ENCODE measurements around the gene MSRB3. TPM values are rescaled to one million over a fixed set of nuclear protein-coding genes. Genes with fewer than 3 reads are reported as not detected.
A peak's percentile ranks its signal among the peaks of the same experiment; 100 is the strongest.

The MSRB3 gene
- total and polyA plus RNA-seq, 10 of the 15 experiments (the other 5 are each of a cell fraction or from before 2014, with no cell fraction given) = 0.07 to 2.7 (median 1.3) TPM

GRCh38 chr12:65279369-65280112, 1.1 kb downstream of the MSRB3 start:
- Histone ChIP-seq H3K79me2 (ENCODE audit: control insufficient read depth, insufficient read depth, low read length) (no peaks in the 10 kb centered on the region), H3K4me3 (peak overlapping the region; percentile 72), H3K4me1 (ENCODE audit: control insufficient read depth, insufficient read depth, low read length) (no peaks in the 10 kb centered on the region), H3K9ac (ENCODE audit: control insufficient read depth, insufficient read depth, low read length) (peak overlapping the region; percentile 54; the same call in 1 of the 2 replicates), H2AFZ (ENCODE audit: control insufficient read depth, low read depth, low read length) (peak overlapping the region; percentile 81), H3K9me3 (replicated peaks; ENCODE audit: control insufficient read depth, insufficient read depth, low read length) (no peaks in the 10 kb centered on the region), H3K4me2 (ENCODE audit: control insufficient read depth, insufficient read depth) (peak overlapping the region; percentile 98), H3K27ac (ENCODE audit: control insufficient read depth, insufficient read depth) (no peak overlapping the region), H4K20me1 (ENCODE audit: control insufficient read depth, insufficient read depth) (no peaks in the 10 kb centered on the region), H3K27me3 (replicated peaks in 1 of 2; ENCODE audit: control insufficient read depth in 2 of 2, insufficient read depth in 2 of 2, low read length in 1 of 2) (peaks cover 3 to 7% of the 10 kb centered on the region in 2 experiments), H3K36me3 (ENCODE audit: control insufficient read depth in 2 of 2, insufficient read depth in 2 of 2, low read length in 1 of 2) (no peaks in the 10 kb centered on the region)
- no peak for DNase-seq (ENCODE audit: low read depth, low spot score)
- SMC1A ChIA-PET (ENCODE audit: uncharacterized antibody, unreplicated experiment) = no interaction called here
- in situ Hi-C loops (cut with MboI) (no loop called here), intact Hi-C loops (cut with micrococcal nuclease; ENCODE audit: unreplicated experiment) (loop anchor here (5.0 kb wide), 1 partner anchor 387 kb away; no protein-coding TSS in a partner anchor)
- no peak for FAIRE-seq
- TF ChIP-seq PAX8 (IDR thresholded peaks at IDR 0.05) = no peak
- RAD21 ChIA-PET (ENCODE audit: unreplicated experiment) = interaction anchor here (0.9 kb wide), 1 partner anchor 11 kb away, joined by 3 read pairs; no protein-coding TSS in a partner anchor
- WGBS (ENCODE audit: insufficient coverage, insufficient replicate concordance, low lambda C conversion rate, missing lambda C conversion rate) = 19% methylated on average over 10 of the region's 23 CpGs
- POLR2A ChIA-PET = no interaction called here
- BruUV-seq (replicated peaks) = no TSS peak
- no peak for ATAC-seq
- CTCF ChIA-PET = no interaction called here

GRCh38 chr12:65280306-65280705, 1.8 kb downstream of the MSRB3 start:
- in situ Hi-C loops (cut with MboI) = no loop called here
- no peak overlapping the region for H3K4me2 ChIP-seq (ENCODE audit: control insufficient read depth, insufficient read depth)
- SMC1A ChIA-PET (ENCODE audit: uncharacterized antibody, unreplicated experiment) = no interaction called here
- CTCF ChIA-PET = no interaction called here
- DNase-seq (ENCODE audit: low read depth, low spot score) = no peak
- no peaks in the 10 kb centered on the region for H4K20me1 ChIP-seq (ENCODE audit: control insufficient read depth, insufficient read depth)
- no peak for TF ChIP-seq CREM (IDR thresholded peaks at IDR 0.05; ENCODE audit: low read depth)
- TF ChIP-seq CEBPB (IDR thresholded peaks at IDR 0.05; ENCODE audit: borderline replicate concordance in 1 of 2, low read depth in 2 of 2, low read length in 2 of 2) = no peak
- TF ChIP-seq TCF3 (IDR thresholded peaks at IDR 0.05; ENCODE audit: borderline replicate concordance, insufficient read depth, low read depth, low read length) = no peak
- no peak for TF ChIP-seq E2F4 (IDR thresholded peaks at IDR 0.05; ENCODE audit: low read depth, low read length)
- no peak for TF ChIP-seq ZNF24 (IDR thresholded peaks at IDR 0.05)
- H2AFZ ChIP-seq (ENCODE audit: control insufficient read depth, low read depth, low read length) = no peak overlapping the region
- peaks cover 3 to 7% of the 10 kb centered on the region in 2 experiments for H3K27me3 ChIP-seq (replicated peaks in 1 of 2; ENCODE audit: control insufficient read depth in 2 of 2, insufficient read depth in 2 of 2, low read length in 1 of 2)
- no peak for ATAC-seq
- no peak for FAIRE-seq
- H3K79me2 ChIP-seq (ENCODE audit: control insufficient read depth, insufficient read depth, low read length) = no peaks in the 10 kb centered on the region
- H3K9me3 ChIP-seq (replicated peaks; ENCODE audit: control insufficient read depth, insufficient read depth, low read length) = no peaks in the 10 kb centered on the region
- H3K36me3 ChIP-seq (ENCODE audit: control insufficient read depth in 2 of 2, insufficient read depth in 2 of 2, low read length in 1 of 2) = no peaks in the 10 kb centered on the region
- H3K4me3 ChIP-seq = no peak overlapping the region
- H3K27ac ChIP-seq (ENCODE audit: control insufficient read depth, insufficient read depth) = no peak overlapping the region
- RAD21 ChIA-PET (ENCODE audit: unreplicated experiment) = no interaction called here
- POLR2A ChIA-PET = no interaction called here
- whole genome bisulfite sequencing (ENCODE audit: insufficient coverage, insufficient replicate concordance, low lambda C conversion rate, missing lambda C conversion rate) = 19% methylated on average over 3 of the region's 3 CpGs
- BruUV-seq (replicated peaks) = no TSS peak
- H3K9ac ChIP-seq (ENCODE audit: control insufficient read depth, insufficient read depth, low read length) = no peak overlapping the region
- no peaks in the 10 kb centered on the region for H3K4me1 ChIP-seq (ENCODE audit: control insufficient read depth, insufficient read depth, low read length)
- intact Hi-C loops (cut with micrococcal nuclease; ENCODE audit: unreplicated experiment) = loop anchor here (5.0 kb wide), 1 partner anchor 388 kb away; no protein-coding TSS in a partner anchor

All from GM12878 (cell line).